Ishikawa (cell line): ENCODE measurements around the gene COG5.

Source experiments
- CEBPB ChIP-seq: IDR thresholded peaks from 2 replicates; pipeline ENCODE4 v1.6.1; 2012
- CREB1 ChIP-seq: IDR thresholded peaks from 2 replicates; pipeline ENCODE4 v1.6.1; 2012; ENCODE audit warnings: low read depth
- EP300 ChIP-seq: IDR thresholded peaks from 2 replicates; pipeline ENCODE4 v1.6.1; 2012; ENCODE audit warnings: borderline replicate concordance
- FOXM1 ChIP-seq: IDR thresholded peaks from 2 replicates; pipeline ENCODE4 v1.6.1; 2012; ENCODE audit warnings: low read depth, borderline replicate concordance
- RAD21 ChIP-seq: IDR thresholded peaks from 2 replicates; pipeline ENCODE4 v1.6.1; 2012; ENCODE audit warnings: low read depth
- TAF1 ChIP-seq: IDR thresholded peaks from 2 replicates; pipeline ENCODE4 v1.6.1; 2012; ENCODE audit warnings: low read depth, mild to moderate bottlenecking
- YY1 ChIP-seq: IDR thresholded peaks from 2 replicates; pipeline ENCODE4 v1.6.1; 2012; ENCODE audit warnings: low read depth
- TF ChIP-seq, protein P1 (sequence below): IDR thresholded peaks from 2 replicates; pipeline ENCODE4 v1.6.1; 2012
- TF ChIP-seq, protein P2 (sequence below): IDR thresholded peaks from 2 replicates; pipeline ENCODE4 v1.6.1; 2012; ENCODE audit warnings: low read depth, mild to moderate bottlenecking

DNA sequence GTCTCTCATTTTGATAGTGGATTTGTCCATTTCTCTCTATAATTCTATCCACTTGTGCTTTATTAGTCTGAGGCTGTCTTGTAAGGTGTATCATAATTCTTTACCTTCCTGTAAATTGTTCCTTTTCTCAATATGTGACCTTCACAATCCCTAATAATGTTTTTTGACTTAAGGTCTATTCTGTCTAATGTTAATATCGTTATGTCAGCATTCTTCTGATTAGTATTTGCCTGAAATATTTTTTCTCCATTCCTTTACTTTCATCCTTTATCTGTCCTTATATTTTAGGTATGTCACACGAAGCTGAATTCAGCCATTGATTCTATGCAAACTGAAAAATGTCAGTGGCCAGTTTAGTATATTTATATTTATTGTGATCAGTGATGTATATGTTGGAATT lies 295.1 kb downstream of the COG5 start:
- TF ChIP-seq, protein P1, sequence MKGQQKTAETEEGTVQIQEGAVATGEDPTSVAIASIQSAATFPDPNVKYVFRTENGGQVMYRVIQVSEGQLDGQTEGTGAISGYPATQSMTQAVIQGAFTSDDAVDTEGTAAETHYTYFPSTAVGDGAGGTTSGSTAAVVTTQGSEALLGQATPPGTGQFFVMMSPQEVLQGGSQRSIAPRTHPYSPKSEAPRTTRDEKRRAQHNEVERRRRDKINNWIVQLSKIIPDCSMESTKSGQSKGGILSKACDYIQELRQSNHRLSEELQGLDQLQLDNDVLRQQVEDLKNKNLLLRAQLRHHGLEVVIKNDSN: no peak
- TF ChIP-seq CREB1 (no peak), EP300 (no peak), RAD21 (no peak), YY1 (no peak), TAF1 (no peak), FOXM1 (no peak), CEBPB (no peak)
- TF ChIP-seq, protein P2, sequence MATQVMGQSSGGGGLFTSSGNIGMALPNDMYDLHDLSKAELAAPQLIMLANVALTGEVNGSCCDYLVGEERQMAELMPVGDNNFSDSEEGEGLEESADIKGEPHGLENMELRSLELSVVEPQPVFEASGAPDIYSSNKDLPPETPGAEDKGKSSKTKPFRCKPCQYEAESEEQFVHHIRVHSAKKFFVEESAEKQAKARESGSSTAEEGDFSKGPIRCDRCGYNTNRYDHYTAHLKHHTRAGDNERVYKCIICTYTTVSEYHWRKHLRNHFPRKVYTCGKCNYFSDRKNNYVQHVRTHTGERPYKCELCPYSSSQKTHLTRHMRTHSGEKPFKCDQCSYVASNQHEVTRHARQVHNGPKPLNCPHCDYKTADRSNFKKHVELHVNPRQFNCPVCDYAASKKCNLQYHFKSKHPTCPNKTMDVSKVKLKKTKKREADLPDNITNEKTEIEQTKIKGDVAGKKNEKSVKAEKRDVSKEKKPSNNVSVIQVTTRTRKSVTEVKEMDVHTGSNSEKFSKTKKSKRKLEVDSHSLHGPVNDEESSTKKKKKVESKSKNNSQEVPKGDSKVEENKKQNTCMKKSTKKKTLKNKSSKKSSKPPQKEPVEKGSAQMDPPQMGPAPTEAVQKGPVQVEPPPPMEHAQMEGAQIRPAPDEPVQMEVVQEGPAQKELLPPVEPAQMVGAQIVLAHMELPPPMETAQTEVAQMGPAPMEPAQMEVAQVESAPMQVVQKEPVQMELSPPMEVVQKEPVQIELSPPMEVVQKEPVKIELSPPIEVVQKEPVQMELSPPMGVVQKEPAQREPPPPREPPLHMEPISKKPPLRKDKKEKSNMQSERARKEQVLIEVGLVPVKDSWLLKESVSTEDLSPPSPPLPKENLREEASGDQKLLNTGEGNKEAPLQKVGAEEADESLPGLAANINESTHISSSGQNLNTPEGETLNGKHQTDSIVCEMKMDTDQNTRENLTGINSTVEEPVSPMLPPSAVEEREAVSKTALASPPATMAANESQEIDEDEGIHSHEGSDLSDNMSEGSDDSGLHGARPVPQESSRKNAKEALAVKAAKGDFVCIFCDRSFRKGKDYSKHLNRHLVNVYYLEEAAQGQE: no peak
